Neural cell (in vitro differentiated cells): ENCODE data around the gene ZBTB7C. TPM values are rescaled to one million over a fixed set of nuclear protein-coding genes. Genes with fewer than 3 reads are reported as not detected.

Experiments used
- H2AFZ ChIP-seq: fragments of 200-600, 300-800 bp; sonication (generic), shearing (Covaris generic); 2 replicates; pipeline ENCODE4 v1.6.0; 2014; ENCODE audit warnings: low read depth, mild to moderate bottlenecking, antibody characterized with exemption, low read length, moderate library complexity
- H3F3A ChIP-seq: fragments of 200-600 bp; shearing (Covaris generic); 2 replicates; pipeline ENCODE4 v1.6.1; 2016; ENCODE audit warnings: mild to moderate bottlenecking, moderate library complexity, mixed read lengths, antibody characterized with exemption, low read length; ENCODE audit not compliant: insufficient read depth, poor library complexity, severe bottlenecking
- H3K27ac ChIP-seq: fragments of 200-600, 300-800 bp; sonication (generic), shearing (Covaris generic); 2 replicates; pipeline ENCODE4 v1.5.1; 2014; ENCODE audit warnings: mild to moderate bottlenecking, low read length, moderate library complexity
- H3K27me3 ChIP-seq: fragments of 300-800, 200-600 bp; sonication (generic), shearing (Covaris generic); 2 replicates; pipeline ENCODE4 v1.6.0; 2014; ENCODE audit warnings: mild to moderate bottlenecking, low read depth, low read length, moderate library complexity; ENCODE audit not compliant: insufficient read depth
- H3K36me3 ChIP-seq: fragments of 300-800, 200-600 bp; sonication (generic), shearing (Covaris generic); 2 replicates; pipeline ENCODE4 v1.5.1; 2014; ENCODE audit warnings: mild to moderate bottlenecking, antibody characterized with exemption, low read length, moderate library complexity; ENCODE audit not compliant: insufficient read depth
- H3K4me2 ChIP-seq: fragments of 300-800, 200-600 bp; sonication (generic), shearing (Covaris generic); 2 replicates; pipeline ENCODE4 v1.6.0; 2014; ENCODE audit warnings: mild to moderate bottlenecking, low read length
- H3K4me3 ChIP-seq: fragments of 300-800, 200-600 bp; sonication (generic), shearing (Covaris generic); 2 replicates; pipeline ENCODE4 v1.5.1; 2014; ENCODE audit warnings: mild to moderate bottlenecking, low read length, moderate library complexity
- H3K79me2 ChIP-seq: fragments of 200-600 bp; shearing (Covaris generic); replicated peaks from 2 replicates; pipeline ENCODE4 v1.6.0; 2014; ENCODE audit warnings: mild to moderate bottlenecking, low read length, moderate library complexity; ENCODE audit not compliant: insufficient read depth
- H3K9ac ChIP-seq: fragments of 300-800, 200-600 bp; sonication (generic), shearing (Covaris generic); 2 replicates; pipeline ENCODE4 v1.6.1; 2016; ENCODE audit warnings: mild to moderate bottlenecking, low read length, mixed read lengths
- H3K9me2 ChIP-seq: fragments of 200-600 bp; shearing (Covaris generic); 2 replicates; pipeline ENCODE4 v1.6.1; 2016; ENCODE audit warnings: mild to moderate bottlenecking, low read length, mixed read lengths; ENCODE audit not compliant: insufficient read depth
- H3K9me3 ChIP-seq: fragments of 200-600, 300-800 bp; sonication (generic), shearing (Covaris generic); 2 replicates; pipeline ENCODE4 v1.6.1; 2016; ENCODE audit warnings: mild to moderate bottlenecking, mixed run types, low read length, moderate library complexity, mixed read lengths
- H4K20me1 ChIP-seq: fragments of 200-600 bp; shearing (Covaris generic); 2 replicates; pipeline ENCODE4 v1.6.1; 2016; ENCODE audit warnings: mild to moderate bottlenecking, mixed run types; ENCODE audit not compliant: insufficient read depth
- CTCF ChIP-seq: fragments of 450-650 bp; IDR thresholded peaks from 2 replicates; pipeline ENCODE4 v1.5.1; 2014; ENCODE audit warnings: antibody characterized with exemption, mild to moderate bottlenecking, moderate library complexity; ENCODE audit not compliant: poor library complexity, severe bottlenecking
- EP300 ChIP-seq: fragments of 450-650 bp; conservative IDR thresholded peaks from 2 replicates; pipeline ENCODE4 v1.6.1; 2014; ENCODE audit warnings: antibody characterized with exemption, mild to moderate bottlenecking, moderate library complexity; ENCODE audit not compliant: poor library complexity, severe bottlenecking
- EZH2 ChIP-seq: fragments of 200-600, 300-800 bp; shearing (Covaris generic), sonication (generic); IDR thresholded peaks from 2 replicates; pipeline ENCODE4 v1.6.1; 2014; ENCODE audit warnings: antibody characterized with exemption, low read length, borderline replicate concordance, mild to moderate bottlenecking; ENCODE audit not compliant: insufficient read depth, poor library complexity, severe bottlenecking
- MXI1 ChIP-seq: fragments of 450-650 bp; conservative IDR thresholded peaks from 2 replicates; pipeline ENCODE4 v1.6.1; 2014; ENCODE audit warnings: antibody characterized with exemption, mild to moderate bottlenecking; ENCODE audit not compliant: poor library complexity, severe bottlenecking
- POLR2AphosphoS5 ChIP-seq: IDR thresholded peaks from 2 replicates; pipeline ENCODE4 v1.6.1; 2012
- RAD21 ChIP-seq: fragments of 450-650 bp; conservative IDR thresholded peaks from 2 replicates; pipeline ENCODE4 v1.6.1; 2014; ENCODE audit warnings: antibody characterized with exemption, mild to moderate bottlenecking, moderate library complexity
- REST ChIP-seq: IDR thresholded peaks from 2 replicates; pipeline ENCODE4 v1.6.1; 2012; ENCODE audit warnings: borderline replicate concordance
- SMC3 ChIP-seq: fragments of 450-650 bp; conservative IDR thresholded peaks from 2 replicates; pipeline ENCODE4 v1.6.1; 2014; ENCODE audit warnings: antibody characterized with exemption, mild to moderate bottlenecking, moderate library complexity; ENCODE audit not compliant: poor library complexity
- TAF1 ChIP-seq: IDR thresholded peaks from 2 replicates; pipeline ENCODE4 v1.6.1; 2012; ENCODE audit warnings: low read depth
- polyA plus RNA-seq: library from polyadenylated mRNA; depleted of rRNA; stranded (reverse); fragments of >200 nt; gene quantifications from 2 replicates; pipeline ENCODE4 v1.2.3, GENCODE V29; 2014

Gene ZBTB7C
- polyA plus RNA-seq, 1 donor from 2014 or later, result 2.4 TPM

- H3K4me2 ChIP-seq, result no peak overlapping the region
- H3K4me3 ChIP-seq, result no peak overlapping the region
- no peaks in the 10 kb centered on the region for H3K9me2 ChIP-seq
Observed at GRCh38 chr18:47987388-47987699, 421.8 kb downstream of the ZBTB7C start.

GRCh38 chr18:47986620-47987387, 422.4 kb downstream of the ZBTB7C start:
- Histone ChIP-seq H3K27ac (no peak overlapping the region), H3K4me3 (no peak overlapping the region), H3K27me3 (no peaks in the 10 kb centered on the region), H3K36me3 (no peaks in the 10 kb centered on the region), H3K4me2 (no peak overlapping the region), H4K20me1 (no peaks in the 10 kb centered on the region), H3K9me2 (no peaks in the 10 kb centered on the region), H3F3A (no peaks in the 10 kb centered on the region), H2AFZ (no peak overlapping the region), H3K9me3 (no peaks in the 10 kb centered on the region), H3K79me2 (no peaks in the 10 kb centered on the region), H3K9ac (no peak overlapping the region)
- TF ChIP-seq CTCF, result no peak
- no peak for TF ChIP-seq EP300
- TF ChIP-seq REST, result no peak
- no peak for TF ChIP-seq EZH2
- no peak for TF ChIP-seq TAF1
- no peak for TF ChIP-seq SMC3
- no peak for TF ChIP-seq MXI1
- TF ChIP-seq POLR2AphosphoS5, result no peak
- no peak for TF ChIP-seq RAD21

More at GRCh38 chr18:47987388-47987699, 421.8 kb downstream of the ZBTB7C start:
- H4K20me1 ChIP-seq, result no peaks in the 10 kb centered on the region
- H3K36me3 ChIP-seq, result no peaks in the 10 kb centered on the region
- TF ChIP-seq EP300, result no peak
- no peaks in the 10 kb centered on the region for H3K79me2 ChIP-seq
- no peak overlapping the region for H3K9ac ChIP-seq
- H3K27me3 ChIP-seq, result no peaks in the 10 kb centered on the region
- no peaks in the 10 kb centered on the region for H3F3A ChIP-seq
- H2AFZ ChIP-seq, result no peak overlapping the region
- no peak overlapping the region for H3K27ac ChIP-seq
- no peaks in the 10 kb centered on the region for H3K9me3 ChIP-seq
